Fibroblast of skin of right biceps (primary cell): Measurements from ENCODE around the gene HAUS7.

Source experiments
- DNase-seq: peaks from one replicate; pipeline ENCODE4 v3.0.0-alpha.2; 2013

HAUS7 gene

GRCh38 chrX:153454901-153455550 lies 15.3 kb downstream of the HAUS7 start:
- DNase-seq, result no peak

- DNase-seq, result no peak
Measured at GRCh38 chrX:153450949-153451277, 19.5 kb downstream of the HAUS7 start.

- no peak for DNase-seq
Measured at GRCh38 chrX:153450114-153450948, 20.0 kb downstream of the HAUS7 start.

- no peak for DNase-seq
Measured at GRCh38 chrX:153449368-153450113, 20.8 kb downstream of the HAUS7 start.

GRCh38 chrX:153448556-153449367 lies 21.6 kb downstream of the HAUS7 start:
- no peak for DNase-seq

- DNase-seq, result no peak
Measured at GRCh38 chrX:153447581-153447960, 22.8 kb downstream of the HAUS7 start.

GRCh38 chrX:153446950-153447580 lies 23.3 kb downstream of the HAUS7 start:
- no peak for DNase-seq

GRCh38 chrX:153446636-153446936 lies 23.8 kb downstream of the HAUS7 start:
- no peak for DNase-seq

- DNase-seq, result no peak
Measured at GRCh38 chrX:153445856-153446635, 24.3 kb downstream of the HAUS7 start, which contains the start of gene TREX2. TSS of gene TREX2 (minus strand) at chrX:153446056. CDS start at chrX:153445430, 626 bp downstream.

- no peak for DNase-seq
Measured at GRCh38 chrX:153445106-153445855, 25.1 kb downstream of the HAUS7 start.

GRCh38 chrX:153444333-153445011 lies 25.9 kb downstream of the HAUS7 start:
- DNase-seq, result no peak

- DNase-seq, result no peak
Measured at GRCh38 chrX:153443476-153444332, 26.7 kb downstream of the HAUS7 start.

- DNase-seq, result no peak
Measured at GRCh38 chrX:153442463-153442862, 27.9 kb downstream of the HAUS7 start.

- no peak for DNase-seq
Measured at GRCh38 chrX:153441981-153442380, 28.4 kb downstream of the HAUS7 start.

- DNase-seq, result no peak
Measured at GRCh38 chrX:153441296-153441695, 29.1 kb downstream of the HAUS7 start.

- DNase-seq, result no peak
Measured at GRCh38 chrX:153440556-153441135, 29.7 kb downstream of the HAUS7 start.

- DNase-seq, result no peak
Measured at GRCh38 chrX:153439977-153440376, 30.4 kb downstream of the HAUS7 start.

GRCh38 chrX:153438532-153438931 lies 31.8 kb downstream of the HAUS7 start:
- DNase-seq, result peak; percentile 24

- no peak for DNase-seq
Measured at GRCh38 chrX:153435845-153436244, 34.5 kb downstream of the HAUS7 start.
